ENCODE measurements around the gene GNG7.

GRCh38 chr19:2653218-2653617 lies 49.3 kb downstream of the GNG7 start:
- no peak for TF ChIP-seq CTCF (IDR thresholded peaks at IDR 0.05)
- no peak for TF ChIP-seq POLR2A (IDR thresholded peaks at IDR 0.05)
- TF ChIP-seq POLR2AphosphoS5 (IDR thresholded peaks at IDR 0.05): no peak

Data from suprapubic skin (tissue), 4 donors.